SU-DHL-6 (cell line): ENCODE data around the gene ZCCHC7.

ENCODE experiments used
- H2AFZ ChIP-seq: fragments of 200-600 bp; sonication (generic); 2 replicates; pipeline ENCODE4 v1.6.1; 2014; ENCODE audit warnings: low read depth, mild to moderate bottlenecking, moderate library complexity, mixed read lengths, antibody characterized with exemption, low read length; ENCODE audit not compliant: severe bottlenecking
- H3F3A ChIP-seq: fragments of 200-600 bp; shearing (Covaris generic); 2 replicates; pipeline ENCODE4 v1.6.0; 2016; ENCODE audit warnings: antibody characterized with exemption, mild to moderate bottlenecking; ENCODE audit not compliant: insufficient read depth
- H3K27ac ChIP-seq: fragments of 200-600 bp; sonication (generic); 2 replicates; pipeline ENCODE4 v1.5.1; 2016; ENCODE audit warnings: low read depth, mild to moderate bottlenecking, low read length, moderate library complexity, mixed read lengths
- H3K27me3 ChIP-seq: fragments of 200-600 bp; sonication (generic), shearing (Covaris generic); 2 replicates; pipeline ENCODE4 v1.6.0; 2014; ENCODE audit warnings: mild to moderate bottlenecking, low read length
- H3K36me3 ChIP-seq: fragments of 200-600 bp; sonication (generic); 2 replicates; pipeline ENCODE4 v1.6.1; 2014; ENCODE audit warnings: mild to moderate bottlenecking, low read length, mixed read lengths
- H3K4me2 ChIP-seq: fragments of 300-600, 200-600 bp; shearing (Covaris generic), sonication (generic); 2 replicates; pipeline ENCODE4 v1.6.0; 2014; ENCODE audit warnings: low read length, low read depth, mild to moderate bottlenecking; ENCODE audit not compliant: poor library complexity, severe bottlenecking
- H3K4me3 ChIP-seq: fragments of 200-600 bp; sonication (generic); 2 replicates; pipeline ENCODE4 v1.5.1; 2014; ENCODE audit warnings: antibody characterized with exemption, low read length, mild to moderate bottlenecking, mixed read lengths; ENCODE audit not compliant: insufficient read depth, poor library complexity, severe bottlenecking
- H3K79me2 ChIP-seq: fragments of 200-600 bp; sonication (generic); 2 replicates; pipeline ENCODE4 v1.6.1; 2014; ENCODE audit warnings: mild to moderate bottlenecking, low read length, moderate library complexity; ENCODE audit not compliant: insufficient read depth
- H3K9ac ChIP-seq: fragments of 200-600 bp; sonication (generic); 2 replicates; pipeline ENCODE4 v1.7.0; 2014; ENCODE audit warnings: mild to moderate bottlenecking, low read length
- H3K9me2 ChIP-seq: fragments of 200-600 bp; sonication (generic); replicated peaks from 2 replicates; pipeline ENCODE4 v1.6.1; 2014; ENCODE audit warnings: low read length; ENCODE audit not compliant: insufficient read depth
- H3K9me3 ChIP-seq: fragments of 200-600 bp; sonication (generic); 2 replicates; pipeline ENCODE4 v1.6.1; 2014; ENCODE audit warnings: low read length, mixed read lengths; ENCODE audit not compliant: insufficient read depth
- H4K20me1 ChIP-seq: fragments of 200-600 bp; sonication (generic); 2 replicates; pipeline ENCODE4 v1.6.1; 2014; ENCODE audit warnings: low read depth, mild to moderate bottlenecking, antibody characterized with exemption, low read length, moderate library complexity, mixed read lengths
- EZH2phosphoT487 ChIP-seq: fragments of 200-600 bp; sonication (generic), shearing (Covaris generic); conservative IDR thresholded peaks from 2 replicates; pipeline ENCODE4 v1.6.1; 2018; ENCODE audit warnings: mild to moderate bottlenecking, antibody characterized with exemption, low read length, moderate library complexity, mixed read lengths
- TF ChIP-seq, protein P1 (sequence below): fragments of 200-600 bp; sonication (generic); IDR thresholded peaks from one replicate; pipeline ENCODE4 v1.5.1; 2017; ENCODE audit warnings: antibody characterized with exemption, mild to moderate bottlenecking, low read length, moderate library complexity; ENCODE audit not compliant: insufficient read depth, poor library complexity, severe bottlenecking

ZCCHC7 gene

DNA sequence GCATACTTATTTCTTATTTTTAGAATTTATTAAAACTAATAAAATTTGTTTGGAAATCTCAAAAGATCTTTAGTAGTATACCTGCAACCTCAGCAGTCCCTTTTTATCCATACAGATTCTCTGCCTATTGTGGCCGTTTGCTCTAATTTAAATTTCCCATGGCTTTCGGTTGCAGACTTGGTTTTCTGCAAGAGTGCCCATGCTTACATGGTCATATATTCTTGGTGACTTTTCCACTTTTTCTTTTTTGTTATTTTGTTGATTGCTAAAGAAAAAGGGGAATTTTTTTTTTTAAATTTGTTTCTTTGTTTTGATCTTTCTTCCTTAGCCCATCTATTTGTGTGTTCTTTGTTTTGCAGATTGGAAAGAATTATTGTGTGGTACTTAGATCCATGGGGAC is 20.6 kb downstream of the ZCCHC7 start:
- H3K9ac ChIP-seq: peak overlapping the region; percentile 19; the same call in 1 of the 2 replicates
- no peaks in the 10 kb centered on the region for H3K9me2 ChIP-seq
- peak overlapping the region; percentile 21 for H3K4me3 ChIP-seq
- H2AFZ ChIP-seq: no peak overlapping the region
- TF ChIP-seq EZH2phosphoT487: no peak
- TF ChIP-seq, protein P1, sequence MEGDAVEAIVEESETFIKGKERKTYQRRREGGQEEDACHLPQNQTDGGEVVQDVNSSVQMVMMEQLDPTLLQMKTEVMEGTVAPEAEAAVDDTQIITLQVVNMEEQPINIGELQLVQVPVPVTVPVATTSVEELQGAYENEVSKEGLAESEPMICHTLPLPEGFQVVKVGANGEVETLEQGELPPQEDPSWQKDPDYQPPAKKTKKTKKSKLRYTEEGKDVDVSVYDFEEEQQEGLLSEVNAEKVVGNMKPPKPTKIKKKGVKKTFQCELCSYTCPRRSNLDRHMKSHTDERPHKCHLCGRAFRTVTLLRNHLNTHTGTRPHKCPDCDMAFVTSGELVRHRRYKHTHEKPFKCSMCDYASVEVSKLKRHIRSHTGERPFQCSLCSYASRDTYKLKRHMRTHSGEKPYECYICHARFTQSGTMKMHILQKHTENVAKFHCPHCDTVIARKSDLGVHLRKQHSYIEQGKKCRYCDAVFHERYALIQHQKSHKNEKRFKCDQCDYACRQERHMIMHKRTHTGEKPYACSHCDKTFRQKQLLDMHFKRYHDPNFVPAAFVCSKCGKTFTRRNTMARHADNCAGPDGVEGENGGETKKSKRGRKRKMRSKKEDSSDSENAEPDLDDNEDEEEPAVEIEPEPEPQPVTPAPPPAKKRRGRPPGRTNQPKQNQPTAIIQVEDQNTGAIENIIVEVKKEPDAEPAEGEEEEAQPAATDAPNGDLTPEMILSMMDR: no peak
- no peaks in the 10 kb centered on the region for H4K20me1 ChIP-seq
- H3K9me3 ChIP-seq: no peaks in the 10 kb centered on the region
- peak overlapping the region; percentile 61 for H3K27ac ChIP-seq
- peaks cover 97% of the 10 kb centered on the region for H3K79me2 ChIP-seq
- peaks cover 60% of the 10 kb centered on the region for H3K36me3 ChIP-seq
- H3K27me3 ChIP-seq: no peaks in the 10 kb centered on the region
- H3K4me2 ChIP-seq: peak overlapping the region; percentile 61
- H3F3A ChIP-seq: peaks cover 79% of the 10 kb centered on the region

DNA sequence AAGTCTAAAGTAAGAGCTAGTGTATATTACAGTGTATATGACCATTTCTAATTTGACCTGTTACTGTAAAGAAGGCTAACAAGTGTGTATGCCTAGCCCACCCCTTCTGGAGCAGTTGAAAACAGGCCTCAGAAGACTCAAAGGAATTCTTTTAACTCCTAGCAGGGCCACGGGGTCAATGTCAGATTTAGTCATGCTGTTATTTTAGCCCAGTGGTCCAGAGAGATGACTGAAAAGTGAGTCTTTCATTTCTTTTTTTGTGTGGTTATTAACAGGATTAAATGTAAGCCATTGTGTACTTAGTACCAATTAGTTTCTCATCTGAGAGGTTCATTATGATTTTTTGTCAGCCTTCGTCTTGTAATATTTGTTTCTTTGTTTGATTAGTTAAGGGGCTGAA is 24.4 kb downstream of the ZCCHC7 start:
- Histone ChIP-seq H3K27me3 (no peaks in the 10 kb centered on the region), H3K9me2 (no peaks in the 10 kb centered on the region), H3K9me3 (no peaks in the 10 kb centered on the region), H3K4me3 (no peak overlapping the region), H3K4me2 (peak overlapping the region; percentile 61), H2AFZ (no peak overlapping the region), H3K36me3 (peaks cover 53% of the 10 kb centered on the region), H4K20me1 (no peaks in the 10 kb centered on the region), H3K79me2 (peaks cover 95% of the 10 kb centered on the region), H3F3A (peaks cover 86% of the 10 kb centered on the region), H3K27ac (peak overlapping the region; percentile 61), H3K9ac (peak overlapping the region; percentile 22; the same call in 1 of the 2 replicates)
- no peak for TF ChIP-seq EZH2phosphoT487
- TF ChIP-seq, protein P1: no peak

DNA sequence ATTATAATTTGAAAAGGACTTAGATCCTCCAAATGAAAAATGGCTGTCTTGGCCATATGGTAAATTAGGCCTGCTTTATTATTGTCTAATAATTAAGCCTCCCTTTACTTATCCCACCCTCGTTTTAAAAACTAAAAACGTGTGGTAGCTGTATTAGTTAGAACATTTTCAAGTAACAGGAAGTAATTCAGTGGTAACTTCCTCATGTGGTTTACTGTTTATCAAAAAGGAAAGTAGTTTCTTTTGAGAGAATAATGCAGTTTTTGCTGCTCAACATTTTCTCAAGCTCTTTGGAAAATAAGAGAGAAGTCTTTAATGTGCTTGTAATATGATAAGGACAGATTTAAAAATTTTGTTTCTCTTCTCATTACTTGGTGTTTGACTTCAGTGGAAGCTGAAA is 26.0 kb downstream of the ZCCHC7 start:
- H3K79me2 ChIP-seq: peaks cover 86% of the 10 kb centered on the region
- TF ChIP-seq EZH2phosphoT487: no peak
- peak overlapping the region; percentile 14 for H3K4me3 ChIP-seq
- H3K27ac ChIP-seq: peak overlapping the region; percentile 61
- H3K4me2 ChIP-seq: peak overlapping the region; percentile 61
- no peak overlapping the region for H2AFZ ChIP-seq
- peak overlapping the region; percentile 22 for H3K9ac ChIP-seq
- H4K20me1 ChIP-seq: no peaks in the 10 kb centered on the region
- H3K27me3 ChIP-seq: no peaks in the 10 kb centered on the region
- no peaks in the 10 kb centered on the region for H3K9me2 ChIP-seq
- peaks cover 42% of the 10 kb centered on the region for H3K36me3 ChIP-seq
- H3F3A ChIP-seq: peaks cover 82% of the 10 kb centered on the region
- H3K9me3 ChIP-seq: no peaks in the 10 kb centered on the region

DNA sequence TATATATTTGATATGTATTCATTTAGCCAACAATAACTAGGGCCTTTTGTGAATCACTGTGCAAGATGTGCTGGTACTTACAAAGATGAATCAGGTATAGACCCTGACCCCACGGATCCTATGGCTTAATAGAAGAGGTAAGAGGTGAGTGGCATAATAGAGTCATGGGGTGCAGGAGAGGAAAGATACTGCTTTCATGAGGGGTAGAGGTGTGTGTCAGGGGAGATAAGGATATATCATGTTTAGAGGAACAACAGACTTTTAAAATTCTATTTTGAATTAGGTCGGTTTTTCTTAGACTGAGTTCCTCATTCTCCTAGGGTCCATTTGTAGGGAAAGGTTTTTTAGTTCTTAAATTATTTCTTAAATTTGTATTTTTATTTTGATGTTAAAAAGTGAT is 27.8 kb downstream of the ZCCHC7 start:
- Histone ChIP-seq H3K9me2 (no peaks in the 10 kb centered on the region), H3K4me2 (no peak overlapping the region), H3K27ac (no peak overlapping the region), H3K79me2 (peaks cover 84% of the 10 kb centered on the region), H3K27me3 (no peaks in the 10 kb centered on the region), H3K4me3 (no peak overlapping the region), H2AFZ (no peak overlapping the region), H3K36me3 (peaks cover 33% of the 10 kb centered on the region), H3F3A (peaks cover 65% of the 10 kb centered on the region), H3K9me3 (no peaks in the 10 kb centered on the region), H4K20me1 (no peaks in the 10 kb centered on the region), H3K9ac (no peak overlapping the region)
- TF ChIP-seq, protein P1: no peak
